ENCODE data around the gene ATG4B. TPM values are rescaled to one million over a fixed set of nuclear protein-coding genes. Genes with fewer than 3 reads are reported as not detected.

The ATG4B gene
- total RNA-seq, 4 donors from 2014 or later = 39.1 to 76.0 (median 55.3) TPM

GRCh38 chr2:241595600-241596140 is 41.8 kb upstream of the ATG4B start:
- Histone ChIP-seq H3K36me3 (peaks cover 33 to 93% (median 72%) of the 10 kb centered on the region in 4 donors), H3K4me1 (no peaks in the 10 kb centered on the region), H3K27ac (replicated peaks in 1 of 4) (no peak overlapping the region), H3K9me3 (no peaks in the 10 kb centered on the region), H3K27me3 (no peaks in the 10 kb centered on the region), H3K4me3 (no peak overlapping the region)
- TF ChIP-seq, protein P1, sequence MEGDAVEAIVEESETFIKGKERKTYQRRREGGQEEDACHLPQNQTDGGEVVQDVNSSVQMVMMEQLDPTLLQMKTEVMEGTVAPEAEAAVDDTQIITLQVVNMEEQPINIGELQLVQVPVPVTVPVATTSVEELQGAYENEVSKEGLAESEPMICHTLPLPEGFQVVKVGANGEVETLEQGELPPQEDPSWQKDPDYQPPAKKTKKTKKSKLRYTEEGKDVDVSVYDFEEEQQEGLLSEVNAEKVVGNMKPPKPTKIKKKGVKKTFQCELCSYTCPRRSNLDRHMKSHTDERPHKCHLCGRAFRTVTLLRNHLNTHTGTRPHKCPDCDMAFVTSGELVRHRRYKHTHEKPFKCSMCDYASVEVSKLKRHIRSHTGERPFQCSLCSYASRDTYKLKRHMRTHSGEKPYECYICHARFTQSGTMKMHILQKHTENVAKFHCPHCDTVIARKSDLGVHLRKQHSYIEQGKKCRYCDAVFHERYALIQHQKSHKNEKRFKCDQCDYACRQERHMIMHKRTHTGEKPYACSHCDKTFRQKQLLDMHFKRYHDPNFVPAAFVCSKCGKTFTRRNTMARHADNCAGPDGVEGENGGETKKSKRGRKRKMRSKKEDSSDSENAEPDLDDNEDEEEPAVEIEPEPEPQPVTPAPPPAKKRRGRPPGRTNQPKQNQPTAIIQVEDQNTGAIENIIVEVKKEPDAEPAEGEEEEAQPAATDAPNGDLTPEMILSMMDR (IDR thresholded peaks at IDR 0.05) = peak in 1 of 3 experiments; percentile 14
- no peak for TF ChIP-seq POLR2AphosphoS5 (IDR thresholded peaks at IDR 0.05)
- no peak for DNase-seq (ENCODE audit: extremely low spot score)
- WGBS = 89% methylated on average over 12 of the region's 15 CpGs
- intact Hi-C loops (cut with DNase I) = no loop called here

- WGBS = 87% methylated on average over 6 of the region's 6 CpGs
- DNase-seq (ENCODE audit: extremely low spot score) = no peak
- intact Hi-C loops (cut with DNase I) = no loop called here
- TF ChIP-seq, protein P1 (IDR thresholded peaks at IDR 0.05) = no peak
- H3K27me3 ChIP-seq = no peaks in the 10 kb centered on the region
- H3K36me3 ChIP-seq = peaks cover 48 to 95% (median 79%) of the 10 kb centered on the region in 4 donors
- H3K4me3 ChIP-seq = no peak overlapping the region
- no peak overlapping the region for H3K27ac ChIP-seq (replicated peaks in 1 of 4)
- H3K9me3 ChIP-seq = no peaks in the 10 kb centered on the region
- no peaks in the 10 kb centered on the region for H3K4me1 ChIP-seq
Measured at GRCh38 chr2:241597561-241597960, 39.9 kb upstream of the ATG4B start.

GRCh38 chr2:241598061-241598460 is 39.4 kb upstream of the ATG4B start:
- no peak for DNase-seq (ENCODE audit: extremely low spot score)
- Histone ChIP-seq H3K4me3 (no peak overlapping the region), H3K27me3 (no peaks in the 10 kb centered on the region), H3K4me1 (no peaks in the 10 kb centered on the region), H3K9me3 (no peaks in the 10 kb centered on the region), H3K27ac (replicated peaks in 1 of 4) (no peak overlapping the region), H3K36me3 (peaks cover 51 to 95% (median 79%) of the 10 kb centered on the region in 4 donors)
- 68% methylated on average over 5 of the region's 5 CpGs for WGBS
- intact Hi-C loops (cut with DNase I) = no loop called here
- TF ChIP-seq, protein P1 (IDR thresholded peaks at IDR 0.05) = no peak
- TF ChIP-seq POLR2A (IDR thresholded peaks at IDR 0.05; ENCODE audit: low read depth) (no peak), EP300 (IDR thresholded peaks at IDR 0.05) (no peak)

- intact Hi-C loops (cut with DNase I) = no loop called here
- no peak for TF ChIP-seq POLR2AphosphoS5 (IDR thresholded peaks at IDR 0.05)
- TF ChIP-seq, protein P1 (IDR thresholded peaks at IDR 0.05) = peak in 1 of 3 experiments; percentile 19
- no peak for TF ChIP-seq POLR2A (IDR thresholded peaks at IDR 0.05; ENCODE audit: low read depth)
- TF ChIP-seq EP300 (IDR thresholded peaks at IDR 0.05) = no peak
- Histone ChIP-seq H3K4me3 (no peak overlapping the region), H3K27me3 (no peaks in the 10 kb centered on the region), H3K4me1 (no peaks in the 10 kb centered on the region), H3K36me3 (peaks cover 50 to 95% (median 80%) of the 10 kb centered on the region in 4 donors), H3K9me3 (no peaks in the 10 kb centered on the region), H3K27ac (replicated peaks in 1 of 4) (no peak overlapping the region)
- no peak for DNase-seq (ENCODE audit: extremely low spot score)
- WGBS = 50% methylated on average over 1 of the region's 1 CpG
Measured at GRCh38 chr2:241598487-241598886, 39.0 kb upstream of the ATG4B start.

DNA sequence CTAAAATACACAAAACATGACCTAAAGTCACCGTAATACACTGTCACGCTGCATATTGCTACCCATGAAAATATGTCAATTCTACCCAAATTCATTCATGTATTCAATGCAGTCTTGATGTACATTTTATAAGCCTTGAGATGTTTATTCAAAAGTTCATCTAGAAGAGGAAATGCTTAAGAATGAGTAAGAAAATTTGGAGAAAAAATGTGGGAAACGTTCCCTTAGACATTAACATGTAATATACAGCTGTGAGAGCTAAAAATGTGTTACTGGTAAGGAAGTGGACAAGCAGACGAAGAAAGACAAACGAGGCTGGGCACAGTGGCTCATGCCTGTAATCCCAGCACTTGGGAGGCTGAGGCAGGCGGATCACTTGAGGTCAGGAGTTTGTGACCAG is 37.9 kb upstream of the ATG4B start:
- intact Hi-C loops (cut with DNase I) = no loop called here

More for the DNA sequence above, 37.9 kb upstream of the ATG4B start:
- Histone ChIP-seq H3K9me3 (no peaks in the 10 kb centered on the region), H3K4me1 (no peaks in the 10 kb centered on the region), H3K36me3 (peaks cover 45 to 93% (median 79%) of the 10 kb centered on the region in 4 donors), H3K4me3 (no peak overlapping the region), H3K27ac (replicated peaks in 1 of 4) (no peak overlapping the region), H3K27me3 (no peaks in the 10 kb centered on the region)
- DNase-seq (ENCODE audit: extremely low spot score) = no peak
- TF ChIP-seq, protein P1 (IDR thresholded peaks at IDR 0.05) = no peak
- TF ChIP-seq EP300 (IDR thresholded peaks at IDR 0.05) = no peak
- 82% methylated on average over 6 of the region's 6 CpGs for WGBS

Data from esophagus muscularis mucosa (tissue), 4 donors.